HEK293 (cell line): ENCODE measurements around the gene DCTN5.

Experiments
- KLF10 ChIP-seq: fragments of 450-650 bp; IDR thresholded peaks from 2 replicates; pipeline ENCODE4 v1.5.1; 2018; ENCODE audit warnings: missing biosample characterization, mild to moderate bottlenecking, missing genetic modification characterization
- KLF17 ChIP-seq: fragments of 450-650 bp; formaldehyde crosslinking; IDR thresholded peaks from 2 replicates; pipeline ENCODE4 v1.5.1; 2016; ENCODE audit warnings: missing biosample characterization, missing genetic modification characterization
- KLF9 ChIP-seq: fragments of 450-650 bp; formaldehyde crosslinking; IDR thresholded peaks from 2 replicates; pipeline ENCODE4 v1.5.1; 2016; ENCODE audit warnings: missing biosample characterization, missing genetic modification characterization, low read depth
- PRDM1 ChIP-seq: fragments of 450-650 bp; formaldehyde crosslinking; IDR thresholded peaks from 2 replicates; pipeline ENCODE4; 2016; ENCODE audit warnings: missing biosample characterization, missing genetic modification characterization
- PRDM10 ChIP-seq: fragments of 450-650 bp; formaldehyde crosslinking; IDR thresholded peaks from 2 replicates; pipeline ENCODE4 v1.5.1; 2016; ENCODE audit warnings: missing biosample characterization, missing genetic modification characterization
- SP3 ChIP-seq: fragments of 450-650 bp; formaldehyde crosslinking; IDR thresholded peaks from 2 replicates; pipeline ENCODE4 v1.5.1; 2016; ENCODE audit warnings: missing biosample characterization, missing genetic modification characterization
- YY2 ChIP-seq: fragments of 450-650 bp; formaldehyde crosslinking; IDR thresholded peaks from 2 replicates; pipeline ENCODE4 v1.5.1; 2016; ENCODE audit warnings: missing biosample characterization, missing genetic modification characterization
- ZBTB44 ChIP-seq: fragments of 450-650 bp; IDR thresholded peaks from 2 replicates; pipeline ENCODE4 v1.5.1; 2018; ENCODE audit warnings: missing biosample characterization, mild to moderate bottlenecking, missing genetic modification characterization
- ZFHX2 ChIP-seq: fragments of 450-650 bp; formaldehyde crosslinking; conservative IDR thresholded peaks from 2 replicates; pipeline ENCODE4 v1.5.1; 2016; ENCODE audit warnings: missing biosample characterization, missing genetic modification characterization
- ZNF10 ChIP-seq: fragments of 450-650 bp; formaldehyde crosslinking; IDR thresholded peaks from 2 replicates; pipeline ENCODE4 v1.5.1; 2017; ENCODE audit warnings: missing biosample characterization, missing genetic modification characterization
- ZNF184 ChIP-seq: fragments of 450-650 bp; IDR thresholded peaks from 2 replicates; pipeline ENCODE4 v1.5.1; 2018; ENCODE audit warnings: missing biosample characterization, mild to moderate bottlenecking, missing genetic modification characterization
- ZNF19 ChIP-seq: fragments of 450-650 bp; formaldehyde crosslinking; IDR thresholded peaks from 2 replicates; pipeline ENCODE4; 2016; ENCODE audit warnings: missing biosample characterization, missing genetic modification characterization, low read depth
- ZNF2 ChIP-seq: fragments of 450-650 bp; formaldehyde crosslinking; IDR thresholded peaks from 2 replicates; pipeline ENCODE4 v1.5.1; 2016; ENCODE audit warnings: missing biosample characterization, missing genetic modification characterization
- ZNF214 ChIP-seq: fragments of 450-650 bp; formaldehyde crosslinking; IDR thresholded peaks from 2 replicates; pipeline ENCODE4 v1.5.1; 2017; ENCODE audit warnings: missing biosample characterization, mild to moderate bottlenecking, missing genetic modification characterization, borderline replicate concordance
- ZNF501 ChIP-seq: fragments of 450-650 bp; formaldehyde crosslinking; IDR thresholded peaks from 2 replicates; pipeline ENCODE4 v1.5.1; 2016; ENCODE audit warnings: missing biosample characterization, missing genetic modification characterization
- ZNF518A ChIP-seq: fragments of 450-650 bp; formaldehyde crosslinking; conservative IDR thresholded peaks from 2 replicates; pipeline ENCODE4 v1.5.1; 2016; ENCODE audit warnings: low read depth, missing biosample characterization, missing genetic modification characterization
- ZNF629 ChIP-seq: fragments of 450-650 bp; formaldehyde crosslinking; IDR thresholded peaks from 2 replicates; pipeline ENCODE4 v1.5.1; 2017; ENCODE audit warnings: missing biosample characterization, missing genetic modification characterization
- ZNF692 ChIP-seq: fragments of 450-650 bp; formaldehyde crosslinking; IDR thresholded peaks from 2 replicates; pipeline ENCODE4 v1.5.1; 2016; ENCODE audit warnings: missing biosample characterization, missing genetic modification characterization
- ZNF792 ChIP-seq: fragments of 450-650 bp; formaldehyde crosslinking; IDR thresholded peaks from 2 replicates; pipeline ENCODE4 v1.5.1; 2016; ENCODE audit warnings: missing biosample characterization, missing genetic modification characterization
- ZSCAN5A ChIP-seq: fragments of 450-650 bp; formaldehyde crosslinking; IDR thresholded peaks from 2 replicates; pipeline ENCODE4 v1.5.1; 2016; ENCODE audit warnings: missing biosample characterization, missing genetic modification characterization
- TF ChIP-seq, protein P1 (sequence below): fragments of 450-650 bp; formaldehyde crosslinking; IDR thresholded peaks from 2 replicates; pipeline ENCODE4 v1.5.1; 2016; ENCODE audit warnings: missing biosample characterization, missing genetic modification characterization

DCTN5 gene

GRCh38 chr16:23595951-23596720, 45.1 kb upstream of the DCTN5 start, which contains the start of gene NDUFAB1 (continued):
- TF ChIP-seq KLF9, result 0 out of 2 replicates have a peak, but pooled peaks have one; percentile 17
- no peak for TF ChIP-seq ZNF501 (tag by site-specific recombination)
- TF ChIP-seq ZSCAN5A (tag by site-specific recombination), result 0 out of 2 replicates have a peak, but pooled peaks have one; percentile 71
- TF ChIP-seq PRDM10 (tag by site-specific recombination), result peak; percentile 12; the same call in 1 of the 2 replicates
- TF ChIP-seq ZBTB44 (tag by site-specific recombination), result peak; percentile 23; the same call in 1 of the 2 replicates
- 0 out of 2 replicates have a peak, but pooled peaks have one; percentile 51 for TF ChIP-seq ZNF2 (tag by site-specific recombination)
- 0 out of 2 replicates have a peak, but pooled peaks have one; percentile 19 for TF ChIP-seq SP3
- TF ChIP-seq ZNF19, result no peak
- TF ChIP-seq ZNF184, result 0 out of 2 replicates have a peak, but pooled peaks have one; percentile 54
- TF ChIP-seq ZNF10 (tag by site-specific recombination), result peak; percentile 73
- TF ChIP-seq KLF10 (tag by site-specific recombination), result peak; percentile 43; the same call in 1 of the 2 replicates
- no peak for TF ChIP-seq ZNF214 (tag by site-specific recombination)
- no peak for TF ChIP-seq ZNF792 (tag by site-specific recombination)
- TF ChIP-seq ZNF629 (tag by site-specific recombination), result peak; percentile 44
- TF ChIP-seq KLF17 (tag by site-specific recombination), result peak; percentile 48; the same call in 1 of the 2 replicates
- TF ChIP-seq, protein P1, sequence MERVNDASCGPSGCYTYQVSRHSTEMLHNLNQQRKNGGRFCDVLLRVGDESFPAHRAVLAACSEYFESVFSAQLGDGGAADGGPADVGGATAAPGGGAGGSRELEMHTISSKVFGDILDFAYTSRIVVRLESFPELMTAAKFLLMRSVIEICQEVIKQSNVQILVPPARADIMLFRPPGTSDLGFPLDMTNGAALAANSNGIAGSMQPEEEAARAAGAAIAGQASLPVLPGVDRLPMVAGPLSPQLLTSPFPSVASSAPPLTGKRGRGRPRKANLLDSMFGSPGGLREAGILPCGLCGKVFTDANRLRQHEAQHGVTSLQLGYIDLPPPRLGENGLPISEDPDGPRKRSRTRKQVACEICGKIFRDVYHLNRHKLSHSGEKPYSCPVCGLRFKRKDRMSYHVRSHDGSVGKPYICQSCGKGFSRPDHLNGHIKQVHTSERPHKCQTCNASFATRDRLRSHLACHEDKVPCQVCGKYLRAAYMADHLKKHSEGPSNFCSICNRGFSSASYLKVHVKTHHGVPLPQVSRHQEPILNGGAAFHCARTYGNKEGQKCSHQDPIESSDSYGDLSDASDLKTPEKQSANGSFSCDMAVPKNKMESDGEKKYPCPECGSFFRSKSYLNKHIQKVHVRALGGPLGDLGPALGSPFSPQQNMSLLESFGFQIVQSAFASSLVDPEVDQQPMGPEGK (tag by site-specific recombination), result 0 out of 2 replicates have a peak, but pooled peaks have one; percentile 28
- peak; percentile 62; the same call in 1 of the 2 replicates for TF ChIP-seq ZNF692 (tag by site-specific recombination)
- peak; percentile 74 for TF ChIP-seq ZFHX2
- TF ChIP-seq YY2, result peak; percentile 88
- TF ChIP-seq ZNF518A (tag by site-specific recombination), result peak; percentile 59
- peak; percentile 93 for TF ChIP-seq PRDM1 (tag by site-specific recombination)
